ENCODE data around the gene PPP2R3A. TPM values are rescaled to one million over a fixed set of nuclear protein-coding genes. Genes with fewer than 3 reads are reported as not detected.

Gene PPP2R3A
- total and polyA plus RNA-seq, 2 of the 13 experiments (the other 11 are each of a cell fraction or from before 2014, with no cell fraction given): 0.07 to 0.12 TPM

DNA sequence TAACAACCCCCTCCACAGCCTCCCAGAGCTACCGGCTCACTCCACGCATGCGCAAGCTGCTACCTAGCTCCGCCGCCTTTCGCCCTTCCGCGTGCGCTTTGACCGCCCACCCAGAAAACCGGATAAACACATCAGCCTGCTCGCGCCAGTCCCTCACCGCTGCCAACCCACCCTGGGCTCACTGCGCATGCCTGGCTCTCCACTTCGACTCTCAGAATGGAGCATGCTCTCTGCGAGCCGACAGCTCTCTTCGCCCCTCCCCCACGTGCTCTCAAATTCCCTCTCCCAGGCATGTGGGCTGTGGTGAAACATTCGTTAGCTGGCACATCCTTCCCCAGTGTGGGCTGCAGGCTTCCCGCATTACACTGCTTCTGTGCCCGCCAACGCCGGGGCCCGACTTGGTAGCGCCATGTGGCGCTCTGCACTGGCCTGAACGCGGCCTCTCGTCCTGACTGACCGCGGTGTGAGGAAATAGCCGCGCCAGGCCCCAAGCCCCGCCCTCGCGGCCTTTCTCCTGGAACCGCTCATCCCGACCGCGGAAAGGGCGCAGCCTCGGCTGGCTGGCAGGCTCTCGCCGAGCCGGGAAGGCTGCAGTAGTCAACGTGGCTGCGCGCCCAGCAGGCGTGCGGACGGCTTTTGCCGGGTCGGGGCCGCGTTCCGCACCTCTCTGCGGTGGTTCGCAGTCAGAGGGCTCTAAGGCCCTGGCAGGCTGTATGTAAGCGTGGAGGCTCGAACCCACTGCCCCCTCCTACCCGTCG is 231.1 kb downstream of the PPP2R3A start (continued):
- TF ChIP-seq ZNF160 (CRISPR knock-in tag; IDR thresholded peaks at IDR 0.05) (peak; percentile 97), ZFY (CRISPR knock-in tag; IDR thresholded peaks at IDR 0.05) (peak; percentile 93), YEATS2 (CRISPR knock-in tag; IDR thresholded peaks at IDR 0.05; ENCODE audit: borderline replicate concordance) (peak; percentile 80), ZZZ3 (CRISPR knock-in tag; IDR thresholded peaks at IDR 0.05; ENCODE audit: borderline replicate concordance) (peak; percentile 93; the same call in 1 of the 2 replicates), ZNF274 (CRISPR knock-in tag; IDR thresholded peaks at IDR 0.05) (peak; percentile 95), ZFYVE20 (CRISPR knock-in tag; IDR thresholded peaks at IDR 0.05; ENCODE audit: borderline replicate concordance, low read depth) (no peak), ZNF44 (CRISPR knock-in tag; IDR thresholded peaks at IDR 0.05) (peak; percentile 99), HNF4G (IDR thresholded peaks at IDR 0.05; ENCODE audit: borderline replicate concordance, low read depth, low read length) (peak; percentile 70; the same call in 1 of the 2 replicates), HNF4G (CRISPR knock-in tag; IDR thresholded peaks at IDR 0.05; ENCODE audit: borderline replicate concordance, low read depth) (peak; percentile 75; the same call in 1 of the 2 replicates)
- TF ChIP-seq, protein P1, sequence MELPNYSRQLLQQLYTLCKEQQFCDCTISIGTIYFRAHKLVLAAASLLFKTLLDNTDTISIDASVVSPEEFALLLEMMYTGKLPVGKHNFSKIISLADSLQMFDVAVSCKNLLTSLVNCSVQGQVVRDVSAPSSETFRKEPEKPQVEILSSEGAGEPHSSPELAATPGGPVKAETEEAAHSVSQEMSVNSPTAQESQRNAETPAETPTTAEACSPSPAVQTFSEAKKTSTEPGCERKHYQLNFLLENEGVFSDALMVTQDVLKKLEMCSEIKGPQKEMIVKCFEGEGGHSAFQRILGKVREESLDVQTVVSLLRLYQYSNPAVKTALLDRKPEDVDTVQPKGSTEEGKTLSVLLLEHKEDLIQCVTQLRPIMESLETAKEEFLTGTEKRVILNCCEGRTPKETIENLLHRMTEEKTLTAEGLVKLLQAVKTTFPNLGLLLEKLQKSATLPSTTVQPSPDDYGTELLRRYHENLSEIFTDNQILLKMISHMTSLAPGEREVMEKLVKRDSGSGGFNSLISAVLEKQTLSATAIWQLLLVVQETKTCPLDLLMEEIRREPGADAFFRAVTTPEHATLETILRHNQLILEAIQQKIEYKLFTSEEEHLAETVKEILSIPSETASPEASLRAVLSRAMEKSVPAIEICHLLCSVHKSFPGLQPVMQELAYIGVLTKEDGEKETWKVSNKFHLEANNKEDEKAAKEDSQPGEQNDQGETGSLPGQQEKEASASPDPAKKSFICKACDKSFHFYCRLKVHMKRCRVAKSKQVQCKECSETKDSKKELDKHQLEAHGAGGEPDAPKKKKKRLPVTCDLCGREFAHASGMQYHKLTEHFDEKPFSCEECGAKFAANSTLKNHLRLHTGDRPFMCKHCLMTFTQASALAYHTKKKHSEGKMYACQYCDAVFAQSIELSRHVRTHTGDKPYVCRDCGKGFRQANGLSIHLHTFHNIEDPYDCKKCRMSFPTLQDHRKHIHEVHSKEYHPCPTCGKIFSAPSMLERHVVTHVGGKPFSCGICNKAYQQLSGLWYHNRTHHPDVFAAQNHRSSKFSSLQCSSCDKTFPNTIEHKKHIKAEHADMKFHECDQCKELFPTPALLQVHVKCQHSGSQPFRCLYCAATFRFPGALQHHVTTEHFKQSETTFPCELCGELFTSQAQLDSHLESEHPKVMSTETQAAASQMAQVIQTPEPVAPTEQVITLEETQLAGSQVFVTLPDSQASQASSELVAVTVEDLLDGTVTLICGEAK (IDR thresholded peaks at IDR 0.05): no peak
- TF ChIP-seq, protein P1 (CRISPR knock-in tag; IDR thresholded peaks at IDR 0.05): peak; percentile 85
- TF ChIP-seq, protein P2, sequence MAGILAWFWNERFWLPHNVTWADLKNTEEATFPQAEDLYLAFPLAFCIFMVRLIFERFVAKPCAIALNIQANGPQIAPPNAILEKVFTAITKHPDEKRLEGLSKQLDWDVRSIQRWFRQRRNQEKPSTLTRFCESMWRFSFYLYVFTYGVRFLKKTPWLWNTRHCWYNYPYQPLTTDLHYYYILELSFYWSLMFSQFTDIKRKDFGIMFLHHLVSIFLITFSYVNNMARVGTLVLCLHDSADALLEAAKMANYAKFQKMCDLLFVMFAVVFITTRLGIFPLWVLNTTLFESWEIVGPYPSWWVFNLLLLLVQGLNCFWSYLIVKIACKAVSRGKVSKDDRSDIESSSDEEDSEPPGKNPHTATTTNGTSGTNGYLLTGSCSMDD (CRISPR knock-in tag; IDR thresholded peaks at IDR 0.05): peak; percentile 71
- TF ChIP-seq, protein P3, sequence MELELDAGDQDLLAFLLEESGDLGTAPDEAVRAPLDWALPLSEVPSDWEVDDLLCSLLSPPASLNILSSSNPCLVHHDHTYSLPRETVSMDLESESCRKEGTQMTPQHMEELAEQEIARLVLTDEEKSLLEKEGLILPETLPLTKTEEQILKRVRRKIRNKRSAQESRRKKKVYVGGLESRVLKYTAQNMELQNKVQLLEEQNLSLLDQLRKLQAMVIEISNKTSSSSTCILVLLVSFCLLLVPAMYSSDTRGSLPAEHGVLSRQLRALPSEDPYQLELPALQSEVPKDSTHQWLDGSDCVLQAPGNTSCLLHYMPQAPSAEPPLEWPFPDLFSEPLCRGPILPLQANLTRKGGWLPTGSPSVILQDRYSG (CRISPR knock-in tag; IDR thresholded peaks at IDR 0.05): peak; percentile 98; the same call in 1 of the 2 replicates
- TF ChIP-seq, protein P4, sequence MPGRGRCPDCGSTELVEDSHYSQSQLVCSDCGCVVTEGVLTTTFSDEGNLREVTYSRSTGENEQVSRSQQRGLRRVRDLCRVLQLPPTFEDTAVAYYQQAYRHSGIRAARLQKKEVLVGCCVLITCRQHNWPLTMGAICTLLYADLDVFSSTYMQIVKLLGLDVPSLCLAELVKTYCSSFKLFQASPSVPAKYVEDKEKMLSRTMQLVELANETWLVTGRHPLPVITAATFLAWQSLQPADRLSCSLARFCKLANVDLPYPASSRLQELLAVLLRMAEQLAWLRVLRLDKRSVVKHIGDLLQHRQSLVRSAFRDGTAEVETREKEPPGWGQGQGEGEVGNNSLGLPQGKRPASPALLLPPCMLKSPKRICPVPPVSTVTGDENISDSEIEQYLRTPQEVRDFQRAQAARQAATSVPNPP (CRISPR knock-in tag; IDR thresholded peaks at IDR 0.05): peak; percentile 98
- TF ChIP-seq, protein P5, sequence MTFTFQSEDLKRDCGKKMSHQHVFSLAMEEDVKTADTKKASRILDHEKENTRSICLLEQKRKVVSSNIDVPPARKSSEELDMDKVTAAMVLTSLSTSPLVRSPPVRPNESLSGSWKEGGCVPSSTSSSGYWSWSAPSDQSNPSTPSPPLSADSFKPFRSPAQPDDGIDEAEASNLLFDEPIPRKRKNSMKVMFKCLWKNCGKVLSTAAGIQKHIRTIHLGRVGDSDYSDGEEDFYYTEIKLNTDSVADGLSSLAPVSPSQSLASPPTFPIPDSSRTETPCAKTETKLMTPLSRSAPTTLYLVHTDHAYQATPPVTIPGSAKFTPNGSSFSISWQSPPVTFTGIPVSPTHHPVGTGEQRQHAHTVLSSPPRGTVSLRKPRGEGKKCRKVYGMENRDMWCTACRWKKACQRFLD (CRISPR knock-in tag; IDR thresholded peaks at IDR 0.05; ENCODE audit: borderline replicate concordance): peak; percentile 98

Data from HepG2 (cell line).